K562 (cell line): ENCODE measurements around the gene WDR54. TPM values are rescaled to one million over a fixed set of nuclear protein-coding genes. Genes with fewer than 3 reads are reported as not detected.

Experiments
- ATAC-seq: fragments of 200-7000 bp; cut with Tn5 transposase; 3 replicates; pipeline ENCODE4 v1.9.1; 2020; ENCODE audit warnings: moderate library complexity
- BruUV-seq: library from RNA; stranded (reverse); fragments of 400-500 nt; replicated peaks from 2 replicates; lab custom pipeline; 2021; lab: Mats Ljungman, UMichigan
- CTCF ChIA-PET: fragments of 300-600 bp; formaldehyde crosslinking; extraction: SDS; loops from one replicate; lab custom pipeline; 2021; ENCODE audit warnings: low intra/inter-chr PET ratio; lab: Yijun Ruan, JAX
- POLR2A ChIA-PET: fragments of 300-600, 350-650 bp; sonication (Branson Sonifier 250); formaldehyde crosslinking; extraction: SDS; loops from one replicate; lab custom pipeline; 2021; ENCODE audit warnings: antibody characterized with exemption, inconsistent platforms; lab: Yijun Ruan, JAX
- DNase-seq, 4 experiments: peaks; one replicate each; pipeline versions ENCODE4 v3.0.0 to v3.0.0-alpha.2; 2011 to 2018; ENCODE audit warnings: low spot score in 3 of 4, mixed read lengths in 3 of 4; ENCODE audit errors: extremely low read depth in 1 of 4
- FAIRE-seq: peaks from 2 replicates; lab custom pipeline; 2011; peaks lifted over from hg19 to GRCh38; lab: Jason Lieb, UNC
- H2AFZ ChIP-seq: 2 replicates; pipeline ENCODE4 v1.6.0; 2011; ENCODE audit warnings: low read depth, low read length, control low read depth, inconsistent platforms
- H3K27ac ChIP-seq: fragments of 200-600 bp; 3 replicates; pipeline ENCODE4 v1.8.0; 2011; ENCODE audit warnings: low read depth, mild to moderate bottlenecking, control low read depth, inconsistent platforms, low read length, moderate library complexity, mixed read lengths; ENCODE audit errors: extremely low read depth
- H3K27me3 ChIP-seq, 2 experiments: fragments of 300-600 bp in 1 of 2; 2 replicates in 1 of 2; 3 replicates in 1 of 2; pipeline versions ENCODE4 v1.6.0 to v1.8.0; 2011; ENCODE audit warnings: inconsistent platforms in 2 of 2, low read length in 2 of 2, mild to moderate bottlenecking in 1 of 2, mixed read lengths in 1 of 2, moderate library complexity in 1 of 2; ENCODE audit not compliant: control insufficient read depth in 2 of 2, insufficient read depth in 2 of 2
- H3K36me3 ChIP-seq: fragments of 300-600 bp; 3 replicates; pipeline ENCODE4 v1.8.0; 2011; ENCODE audit warnings: mild to moderate bottlenecking, low read length, inconsistent platforms; ENCODE audit not compliant: control insufficient read depth, insufficient read depth
- H3K4me1 ChIP-seq, 2 experiments: fragments of 200-600 bp in 1 of 2; replicated peaks in 1 of 2; 2 replicates in 1 of 2; 3 replicates in 1 of 2; pipeline versions ENCODE4 v1.5.1 to v1.8.0; 2011; ENCODE audit warnings: inconsistent platforms in 2 of 2, low read length in 2 of 2, mild to moderate bottlenecking in 1 of 2, mixed read lengths in 1 of 2, moderate library complexity in 1 of 2; ENCODE audit not compliant: control insufficient read depth in 2 of 2, insufficient read depth in 2 of 2
- H3K4me2 ChIP-seq: 2 replicates; pipeline ENCODE4 v1.6.1; 2011; ENCODE audit warnings: low read length, control low read depth, inconsistent platforms, mixed read lengths; ENCODE audit not compliant: insufficient read depth
- H3K4me3 ChIP-seq: fragments of 200-600 bp; sonication (generic), shearing (Covaris generic); 2 replicates; pipeline ENCODE4 v1.5.1; 2016; ENCODE audit warnings: control low read depth, inconsistent platforms
- H3K79me2 ChIP-seq: fragments of 200-600 bp; 3 replicates; pipeline ENCODE4 v1.8.0; 2011; ENCODE audit warnings: low read length, inconsistent platforms; ENCODE audit not compliant: control insufficient read depth, insufficient read depth
- H3K9ac ChIP-seq, 2 experiments: 2 replicates each; pipeline versions ENCODE4 v1.6.0 to v1.6.1; 2011; ENCODE audit warnings: low read depth in 2 of 2, low read length in 2 of 2, control low read depth in 1 of 2, inconsistent platforms in 1 of 2, mild to moderate bottlenecking in 1 of 2, mixed read lengths in 1 of 2; ENCODE audit not compliant: insufficient read depth in 1 of 2
- H3K9me1 ChIP-seq: one replicate; pipeline ENCODE4 v1.6.0; 2011; ENCODE audit warnings: inconsistent platforms, mild to moderate bottlenecking, low read length, moderate library complexity; ENCODE audit not compliant: control insufficient read depth, insufficient read depth
- H3K9me3 ChIP-seq: replicated peaks from 2 replicates; pipeline ENCODE4 v1.5.1; 2011; ENCODE audit warnings: low read depth, low read length, inconsistent platforms; ENCODE audit not compliant: control insufficient read depth, insufficient read depth
- H4K20me1 ChIP-seq: replicated peaks from 2 replicates; pipeline ENCODE4 v1.6.1; 2011; ENCODE audit warnings: low read length, inconsistent platforms, mixed read lengths; ENCODE audit not compliant: control insufficient read depth, insufficient read depth
- ARHGAP35 ChIP-seq: fragments of 450-650 bp; IDR thresholded peaks from 2 replicates; pipeline ENCODE4 v1.6.1; 2018; ENCODE audit not compliant: partially characterized antibody
- ELF2 ChIP-seq: fragments of 250-450 bp; sonication (Bioruptor Pico); IDR thresholded peaks from 2 replicates; pipeline ENCODE4 v1.5.0; 2021; ENCODE audit warnings: mild to moderate bottlenecking
- ETV5 ChIP-seq: sonication (generic); formaldehyde crosslinking; IDR thresholded peaks from 2 replicates; pipeline ENCODE4 v1.4.0; 2020; ENCODE audit warnings: low read depth, mild to moderate bottlenecking, missing genetic modification reagents
- GABPB1 ChIP-seq: sonication (generic); formaldehyde crosslinking; IDR thresholded peaks from 2 replicates; pipeline ENCODE4 v1.8.0; 2022; ENCODE audit warnings: mild to moderate bottlenecking, missing genetic modification reagents
- MCM5 ChIP-seq: fragments of 450-650 bp; IDR thresholded peaks from 2 replicates; pipeline ENCODE4 v1.6.1; 2016; ENCODE audit warnings: low read depth
- NRF1 ChIP-seq, 2 experiments: fragments of 450-650 bp; IDR thresholded peaks in 1 of 2; conservative IDR thresholded peaks in 1 of 2; 2 replicates each; pipeline ENCODE4 v1.6.1; 2014; ENCODE audit warnings: mild to moderate bottlenecking in 2 of 2
- SAFB2 ChIP-seq: fragments of 200-400 bp; formaldehyde crosslinking; IDR thresholded peaks from 2 replicates; pipeline ENCODE4 v1.6.1; 2018; ENCODE audit warnings: borderline replicate concordance, low read length, low read depth, moderate library complexity; ENCODE audit not compliant: severe bottlenecking
- SETDB1 ChIP-seq: IDR thresholded peaks from one replicate; pipeline ENCODE4 v1.6.1; 2012; ENCODE audit warnings: low read length, control low read depth, inconsistent platforms
- ZNF165 ChIP-seq: fragments of 250-450 bp; sonication (Bioruptor Pico); IDR thresholded peaks from 2 replicates; pipeline ENCODE4 v1.4.0; 2020; ENCODE audit warnings: borderline replicate concordance
- ZNF561 ChIP-seq: fragments of 450-650 bp; formaldehyde crosslinking; conservative IDR thresholded peaks from 2 replicates; pipeline ENCODE4 v1.4.0; 2020; ENCODE audit warnings: mild to moderate bottlenecking, moderate library complexity
- WGBS: fragments of 100-300 bp; shearing (Covaris generic); methylation state at CpG from one replicate; pipeline ENCODE4 v1.1.6; 2016; ENCODE audit warnings: low coverage, mixed read lengths; ENCODE audit not compliant: insufficient coverage; ENCODE audit errors: missing lambda C conversion rate; 5-methylcytosine and 5-hydroxymethylcytosine counted together
- in situ Hi-C: fragments of 300-500 bp; cut with MboI; formaldehyde crosslinking; loops from 4 replicates; pipeline ENCODE4 v1.15.0; 2018; ENCODE audit warnings: inconsistent platforms, mixed read lengths
- intact Hi-C: fragments of 100-400 bp; cut with micrococcal nuclease; formaldehyde crosslinking; loops from 2 replicates; pipeline ENCODE4 v1.14.2; 2022
- polyA plus RNA-seq, 8 experiments: library from polyadenylated mRNA; depleted of rRNA in 4 of 8; stranded (reverse) in 5 of 8; unstranded in 3 of 8; fragments of >200 nt; fragmentation: Nextera tagmentation in 2 of 8; fragmentation: Illumina TruSeq in 1 of 8; extraction: Ambion mirVana in 2 of 8; extraction: Trizol in 1 of 8; gene quantifications; 2 replicates each; pipeline versions ENCODE4 v1.2.1 to v1.2.3, GENCODE V29; 2011 to 2014; ENCODE audit warnings: inconsistent platforms in 1 of 8, missing spikeins in 1 of 8
- total RNA-seq, 7 experiments: library from RNA; depleted of rRNA in 6 of 7; stranded (reverse); fragments of >200 nt in 6 of 7; fragmentation: Illumina TruSeq in 2 of 7; extraction: Trizol in 2 of 7; gene quantifications; 2 replicates each; pipeline versions ENCODE4 v1.2.1 to v1.2.3, GENCODE V29; 2011 to 2021; ENCODE audit warnings: low replicate concordance in 1 of 7
- TF ChIP-seq, protein P1 (sequence below): fragments of 250-450 bp; sonication (Bioruptor Pico); IDR thresholded peaks from 2 replicates; pipeline ENCODE4 v1.5.0; 2021
- TF ChIP-seq, protein P2 (sequence below): fragments of 250-450 bp; sonication (Bioruptor Pico); IDR thresholded peaks from 2 replicates; pipeline ENCODE4 v1.5.0; 2020; ENCODE audit warnings: mild to moderate bottlenecking, borderline replicate concordance

The WDR54 gene
- total and polyA plus RNA-seq, 9 of the 15 experiments (the other 6 are each of a cell fraction or from before 2014, with no cell fraction given) = 5.2 to 15.2 (median 7.4) TPM

DNA sequence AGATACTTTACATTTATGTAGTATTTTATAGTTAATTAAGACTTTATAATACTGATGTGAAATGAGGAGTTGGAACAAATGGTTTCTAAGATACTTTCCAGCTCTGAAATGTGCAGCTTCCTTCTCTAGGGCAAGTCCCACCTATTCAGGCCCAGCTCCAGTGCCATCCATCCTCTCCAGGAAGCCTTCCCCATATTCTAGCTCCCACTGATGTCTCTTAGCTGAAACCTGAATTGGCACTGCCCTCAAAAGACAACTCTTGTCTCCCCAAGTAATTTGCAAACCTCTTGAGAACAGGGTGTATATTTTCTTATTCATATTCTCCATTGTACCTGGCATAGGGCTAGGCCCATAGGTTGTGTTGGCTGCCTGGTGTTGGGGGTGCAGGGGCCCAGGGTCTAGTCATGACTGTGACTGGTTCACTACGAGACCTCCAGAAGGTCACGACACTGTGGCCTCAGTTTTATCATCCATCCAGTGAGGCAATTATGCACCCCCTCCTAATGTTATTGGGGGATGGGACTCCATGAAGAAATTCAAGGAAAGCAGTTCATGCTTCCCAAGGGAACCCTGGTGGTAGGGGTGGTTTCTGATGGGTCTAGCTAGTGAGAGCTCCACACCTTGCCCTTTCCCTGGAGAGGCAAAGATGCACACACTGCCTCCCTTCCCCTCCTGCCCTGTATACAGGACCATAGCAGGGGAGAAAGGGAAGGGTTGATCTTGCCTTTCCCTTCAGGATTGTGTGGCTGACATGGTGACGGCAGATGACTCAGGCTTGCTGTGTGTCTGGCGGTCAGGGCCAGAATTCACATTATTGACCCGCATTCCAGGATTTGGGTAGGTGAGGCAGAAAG lies 2.8 kb downstream of the WDR54 start:
- Histone ChIP-seq H3K9me3 (no peaks in the 10 kb centered on the region), H2AFZ (no peak overlapping the region), H3K4me3 (no peak overlapping the region), H4K20me1 (no peaks in the 10 kb centered on the region), H3K79me2 (no peaks in the 10 kb centered on the region), H3K9me1 (no peaks in the 10 kb centered on the region), H3K27me3 (peaks cover 2 to 8% of the 10 kb centered on the region in 2 experiments; a peak in 2 of 5 replicates), H3K4me1 (peaks cover 5 to 22% of the 10 kb centered on the region in 2 experiments; a peak in 3 of 5 replicates), H3K36me3 (no peaks in the 10 kb centered on the region)
- DNase-seq = no peak
- POLR2A ChIA-PET = interaction anchor here (0.5 to 0.7 kb wide), 3 partner anchors 47 to 604 kb away, joined by 3 read pairs; no protein-coding TSS in a partner anchor
- in situ Hi-C loops (no loop called here), intact Hi-C loops (loop anchor here (5.0 kb wide), 1 partner anchor 163 kb away; no protein-coding TSS in a partner anchor)
- no TSS peak for BruUV-seq
- ATAC-seq = no peak
- WGBS = 16% methylated on average over 5 of the region's 5 CpGs
- TF ChIP-seq, protein P1, sequence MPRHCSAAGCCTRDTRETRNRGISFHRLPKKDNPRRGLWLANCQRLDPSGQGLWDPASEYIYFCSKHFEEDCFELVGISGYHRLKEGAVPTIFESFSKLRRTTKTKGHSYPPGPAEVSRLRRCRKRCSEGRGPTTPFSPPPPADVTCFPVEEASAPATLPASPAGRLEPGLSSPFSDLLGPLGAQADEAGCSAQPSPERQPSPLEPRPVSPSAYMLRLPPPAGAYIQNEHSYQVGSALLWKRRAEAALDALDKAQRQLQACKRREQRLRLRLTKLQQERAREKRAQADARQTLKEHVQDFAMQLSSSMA (CRISPR knock-in tag) = no peak
- TF ChIP-seq SAFB2 (no peak), ARHGAP35 (no peak), ETV5 (CRISPR knock-in tag) (no peak), MCM5 (no peak), ZNF165 (CRISPR knock-in tag) (no peak), SETDB1 (no peak), ELF2 (CRISPR knock-in tag) (no peak), NRF1 (conservative IDR thresholded peaks at IDR 0.05 in 1 of 2, IDR thresholded peaks at IDR 0.05 in 1 of 2) (no peak), GABPB1 (CRISPR knock-in tag) (no peak), ZNF561 (CRISPR knock-in tag) (no peak)
- TF ChIP-seq, protein P2, sequence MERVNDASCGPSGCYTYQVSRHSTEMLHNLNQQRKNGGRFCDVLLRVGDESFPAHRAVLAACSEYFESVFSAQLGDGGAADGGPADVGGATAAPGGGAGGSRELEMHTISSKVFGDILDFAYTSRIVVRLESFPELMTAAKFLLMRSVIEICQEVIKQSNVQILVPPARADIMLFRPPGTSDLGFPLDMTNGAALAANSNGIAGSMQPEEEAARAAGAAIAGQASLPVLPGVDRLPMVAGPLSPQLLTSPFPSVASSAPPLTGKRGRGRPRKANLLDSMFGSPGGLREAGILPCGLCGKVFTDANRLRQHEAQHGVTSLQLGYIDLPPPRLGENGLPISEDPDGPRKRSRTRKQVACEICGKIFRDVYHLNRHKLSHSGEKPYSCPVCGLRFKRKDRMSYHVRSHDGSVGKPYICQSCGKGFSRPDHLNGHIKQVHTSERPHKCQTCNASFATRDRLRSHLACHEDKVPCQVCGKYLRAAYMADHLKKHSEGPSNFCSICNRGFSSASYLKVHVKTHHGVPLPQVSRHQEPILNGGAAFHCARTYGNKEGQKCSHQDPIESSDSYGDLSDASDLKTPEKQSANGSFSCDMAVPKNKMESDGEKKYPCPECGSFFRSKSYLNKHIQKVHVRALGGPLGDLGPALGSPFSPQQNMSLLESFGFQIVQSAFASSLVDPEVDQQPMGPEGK = no peak
- TF ChIP-seq, all 486 proteins: peak for 0
- FAIRE-seq = no peak
- H3K4me2 ChIP-seq = no peak overlapping the region
- CTCF ChIA-PET = no interaction called here
- H3K9ac ChIP-seq = no peak overlapping the region
- no peak overlapping the region for H3K27ac ChIP-seq
